ENCODE measurements around the gene KRTAP12-2.

The KRTAP12-2 gene, protein sequence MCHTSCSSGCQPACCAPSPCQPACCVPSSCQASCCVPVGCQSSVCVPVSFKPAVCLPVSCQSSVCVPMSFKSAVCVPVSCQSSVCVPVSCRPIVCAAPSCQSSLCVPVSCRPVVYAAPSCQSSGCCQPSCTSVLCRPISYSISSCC

GRCh38 chr21:44666401-44667320 lies at the start of gene KRTAP12-2:
Gene KRTAP12-2 (minus strand): TSS chr21:44666927. CDS start chr21:44666886, 41 bp downstream.
- DNase-seq (ENCODE audit: low read depth in 1 of 2, low spot score in 1 of 2) = no peak

DNA sequence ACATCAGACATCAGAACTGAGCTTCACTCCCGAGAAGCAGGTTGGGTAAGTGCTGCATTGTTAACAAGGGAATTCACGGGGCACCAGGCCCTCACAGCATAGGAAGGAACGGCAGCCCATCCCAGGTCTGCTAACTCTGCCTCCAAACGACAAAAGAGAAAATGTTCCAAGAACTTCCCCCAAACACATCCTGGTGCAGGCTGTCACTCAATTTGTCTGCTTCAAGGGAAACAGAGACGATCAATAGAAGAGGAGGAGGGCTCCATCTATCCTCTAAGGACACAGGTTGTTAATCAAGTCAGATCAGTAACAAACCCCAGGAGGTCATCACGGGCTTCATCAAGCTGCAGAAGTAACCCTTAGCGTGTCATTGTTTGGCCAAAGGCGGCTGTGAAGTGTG lies 48.2 kb upstream of the KRTAP12-2 start:
- no peak for DNase-seq (ENCODE audit: low read depth in 1 of 2, low spot score in 1 of 2)

GRCh38 chr21:44713846-44714245 lies 47.1 kb upstream of the KRTAP12-2 start:
- DNase-seq (ENCODE audit: low read depth in 1 of 2, low spot score in 1 of 2) = no peak

- no peak for DNase-seq (ENCODE audit: low read depth in 1 of 2, low spot score in 1 of 2)
These were observed 46.4 kb upstream of the KRTAP12-2 start for GRCh38 chr21:44713130-44713529.

DNA sequence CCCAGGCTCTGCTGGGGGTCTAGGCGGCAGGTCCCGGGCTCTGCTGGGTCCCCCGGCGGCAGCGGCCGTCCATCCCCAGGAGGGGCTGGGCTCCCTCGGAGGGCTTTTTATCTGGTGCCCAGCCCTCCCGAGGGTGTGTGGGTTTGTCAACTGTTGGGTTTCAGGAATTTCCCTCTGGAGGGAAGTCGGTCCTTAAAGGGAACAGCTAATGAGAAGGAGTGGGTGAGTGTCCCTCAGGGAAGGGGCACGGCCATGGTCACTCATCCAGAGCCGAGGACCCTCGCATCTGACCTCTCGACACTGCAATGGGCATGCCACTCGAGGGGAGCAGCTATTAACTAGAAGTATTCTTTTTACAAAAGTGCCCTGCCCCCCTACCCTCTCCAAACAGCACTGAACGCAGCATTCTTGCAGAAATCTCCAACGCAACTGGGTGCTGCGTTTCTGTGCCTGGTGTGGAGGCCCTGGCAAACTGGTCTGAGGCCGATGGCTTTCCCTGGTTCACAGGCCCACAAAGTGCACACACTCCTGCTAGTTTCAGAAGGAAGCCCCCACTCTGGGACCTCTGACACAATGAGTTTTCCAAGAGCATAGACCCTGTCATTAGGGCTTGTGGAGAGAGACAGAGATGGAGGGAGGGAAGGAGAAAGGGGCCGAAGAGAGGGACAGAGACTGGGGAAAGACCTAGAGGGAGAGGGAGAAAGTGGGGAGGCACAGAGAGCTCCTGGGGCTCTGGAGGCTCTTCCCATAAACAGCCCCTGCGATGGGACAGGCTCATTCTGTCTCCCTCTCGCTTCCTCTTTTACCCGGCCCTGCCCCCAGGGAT lies 45.7 kb upstream of the KRTAP12-2 start:
- DNase-seq (ENCODE audit: low read depth in 1 of 2, low spot score in 1 of 2) = no peak

- DNase-seq (ENCODE audit: low read depth in 1 of 2, low spot score in 1 of 2) = no peak
These were observed 44.8 kb upstream of the KRTAP12-2 start, which contains the start of gene TSPEAR for GRCh38 chr21:44711327-44712202. Gene TSPEAR (minus strand): TSS chr21:44711572. CDS start chr21:44711514, 58 bp downstream.

DNA sequence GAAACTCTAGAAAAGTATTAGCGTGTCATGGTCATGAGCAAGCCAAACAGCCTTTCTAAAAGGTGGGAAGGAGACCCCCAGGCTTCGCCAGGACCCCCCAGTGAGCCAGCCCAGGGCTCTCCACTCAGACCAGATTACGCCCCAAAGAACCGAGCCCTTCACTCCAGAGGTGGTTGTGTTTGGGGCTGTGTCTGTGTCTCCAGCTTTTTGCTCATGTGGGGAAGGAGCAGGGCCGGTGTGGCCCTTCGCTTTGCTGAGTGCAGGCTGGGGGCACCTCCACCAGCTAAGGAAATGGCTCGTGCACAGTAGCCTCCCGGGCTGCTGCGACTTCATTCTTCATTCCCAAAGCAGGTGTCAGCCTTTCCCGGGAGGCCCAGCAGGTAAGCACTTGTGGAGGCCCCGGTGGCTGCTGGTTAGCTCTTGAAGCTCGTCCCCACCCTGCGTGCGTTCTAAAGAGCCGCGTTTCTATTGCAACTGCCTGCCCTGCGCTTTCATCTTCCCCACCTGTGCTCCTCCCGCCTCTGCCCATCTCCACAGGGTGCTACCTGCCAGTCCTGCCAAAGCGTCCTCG lies 44.1 kb upstream of the KRTAP12-2 start:
- no peak for DNase-seq (ENCODE audit: low read depth in 1 of 2, low spot score in 1 of 2)

DNA sequence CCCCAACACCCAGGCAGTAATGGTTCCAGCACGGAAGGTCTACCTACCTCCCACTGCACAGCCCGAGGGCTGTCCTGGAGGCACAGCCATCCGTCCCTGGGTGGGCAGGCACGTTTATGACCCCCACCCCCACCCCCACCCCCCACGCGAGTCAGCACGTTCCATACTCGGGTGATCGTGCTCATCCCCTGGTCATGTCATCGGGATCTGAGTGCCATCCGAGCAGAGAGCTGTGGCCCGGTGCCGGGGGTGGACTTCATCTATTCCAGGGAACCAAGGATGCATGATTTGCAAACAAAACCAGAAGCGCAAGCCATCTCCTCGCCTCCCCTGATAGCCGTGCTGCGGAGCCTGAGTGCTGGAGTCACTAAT lies 43.6 kb upstream of the KRTAP12-2 start:
- DNase-seq (ENCODE audit: low read depth in 1 of 2, low spot score in 1 of 2) = no peak

- no peak for DNase-seq (ENCODE audit: low read depth in 1 of 2, low spot score in 1 of 2)
These were observed 42.9 kb upstream of the KRTAP12-2 start for GRCh38 chr21:44709426-44710293.

DNA sequence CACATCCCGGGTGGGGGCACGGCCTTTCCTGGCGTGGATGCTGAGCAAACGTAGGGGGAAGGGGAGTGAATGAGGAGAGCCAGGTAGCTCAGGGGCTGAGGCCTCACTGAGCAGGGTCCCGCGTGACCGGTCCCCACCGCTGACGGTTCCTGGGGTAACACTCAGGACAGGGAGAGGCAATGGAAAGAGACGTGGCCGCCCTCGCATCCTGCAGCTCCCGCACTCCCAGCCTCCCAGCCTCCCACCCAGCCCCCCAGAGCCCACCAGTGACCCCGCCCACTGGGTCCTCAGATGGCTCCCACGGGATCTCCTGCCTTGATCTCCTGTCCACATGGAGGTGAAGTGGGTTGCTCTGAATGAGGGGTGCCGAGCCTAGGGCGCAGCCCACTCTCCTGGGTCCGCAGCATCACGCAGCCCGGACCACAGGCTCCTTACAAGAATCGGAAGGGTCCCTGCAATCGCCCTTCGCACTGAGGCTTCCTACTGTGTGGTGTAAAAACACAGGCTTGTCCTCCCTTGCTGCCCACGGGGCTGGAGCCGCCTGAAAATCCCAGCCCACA lies 42.2 kb upstream of the KRTAP12-2 start:
- no peak for DNase-seq (ENCODE audit: low read depth in 1 of 2, low spot score in 1 of 2)

DNA sequence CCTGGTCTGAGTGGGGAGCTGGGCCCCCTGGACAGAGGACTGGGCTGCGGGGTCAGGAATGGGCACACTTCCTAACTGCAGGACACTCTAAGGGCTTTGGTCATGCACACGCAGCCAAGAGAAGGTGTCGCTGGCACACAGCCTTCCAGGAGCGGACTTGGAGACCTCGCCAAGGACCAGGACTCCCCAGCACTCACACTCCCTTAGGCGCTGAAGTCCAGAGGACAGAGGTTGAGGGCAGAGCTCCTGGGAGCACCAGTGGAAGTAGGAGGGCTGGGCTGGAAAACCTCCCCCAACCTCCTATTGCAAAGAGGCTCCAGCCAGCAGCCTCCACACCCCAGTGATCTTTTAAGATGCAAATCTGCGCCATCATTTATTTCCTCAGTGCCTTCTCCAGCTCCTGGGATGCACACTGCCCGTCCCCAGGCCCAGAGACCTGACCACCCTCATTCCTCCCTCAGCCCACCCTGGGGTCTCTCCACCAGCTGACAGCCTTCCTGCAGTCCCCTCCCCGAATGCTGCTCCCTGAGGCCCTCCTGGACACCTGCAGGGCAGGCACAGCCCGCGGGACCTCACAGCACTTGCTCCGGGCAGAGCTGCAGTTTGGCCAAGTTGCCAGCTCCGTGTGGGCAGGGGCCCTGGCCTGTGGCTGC lies 41.6 kb upstream of the KRTAP12-2 start:
- DNase-seq (ENCODE audit: low read depth in 1 of 2, low spot score in 1 of 2) = no peak

GRCh38 chr21:44706706-44707581 lies 40.2 kb upstream of the KRTAP12-2 start:
- no peak for DNase-seq (ENCODE audit: low read depth in 1 of 2, low spot score in 1 of 2)

- DNase-seq (ENCODE audit: low read depth in 1 of 2, low spot score in 1 of 2) = no peak
These were observed 39.4 kb upstream of the KRTAP12-2 start for GRCh38 chr21:44706026-44706705.

- DNase-seq (ENCODE audit: low read depth in 1 of 2, low spot score in 1 of 2) = no peak
These were observed 37.9 kb upstream of the KRTAP12-2 start for GRCh38 chr21:44704636-44705001.

- DNase-seq (ENCODE audit: low read depth in 1 of 2, low spot score in 1 of 2) = no peak
These were observed 37.3 kb upstream of the KRTAP12-2 start for GRCh38 chr21:44703731-44704635.

Data from activated CD4-positive, alpha-beta T cell treated with anti-CD3 and anti-CD28 coated beads, Interleukin-2, amount 50 U/mL, for 24 hours (primary cell).